Fibroblast of villous mesenchyme (primary cell): ENCODE results near the gene CCDC50. TPM values are rescaled to one million over a fixed set of nuclear protein-coding genes. Genes with fewer than 3 reads are reported as not detected.

Experiments used
- DNase-seq: peaks from one replicate; pipeline ENCODE4 v3.0.0-alpha.2; 2010; ENCODE audit warnings: low read depth
- H3K4me3 ChIP-seq: 2 replicates; pipeline ENCODE4 v1.5.1; 2011; ENCODE audit warnings: low read depth, mild to moderate bottlenecking, low read length
- total RNA-seq: library from RNA; depleted of rRNA; stranded (reverse); fragments of >200 nt; gene quantifications from 2 replicates; pipeline ENCODE4 v1.2.3, GENCODE V29; 2012
- TF ChIP-seq, protein P1 (sequence below): IDR thresholded peaks from 2 replicates; pipeline ENCODE4 v1.5.1; 2012; ENCODE audit warnings: low read depth, mild to moderate bottlenecking, low read length; ENCODE audit not compliant: insufficient read depth

The CCDC50 gene
- total RNA-seq, 1 donor, result 102 TPM

GRCh38 chr3:191316876-191317603 lies 12.2 kb upstream of the CCDC50 start:
- no peak for DNase-seq
- TF ChIP-seq, protein P1, sequence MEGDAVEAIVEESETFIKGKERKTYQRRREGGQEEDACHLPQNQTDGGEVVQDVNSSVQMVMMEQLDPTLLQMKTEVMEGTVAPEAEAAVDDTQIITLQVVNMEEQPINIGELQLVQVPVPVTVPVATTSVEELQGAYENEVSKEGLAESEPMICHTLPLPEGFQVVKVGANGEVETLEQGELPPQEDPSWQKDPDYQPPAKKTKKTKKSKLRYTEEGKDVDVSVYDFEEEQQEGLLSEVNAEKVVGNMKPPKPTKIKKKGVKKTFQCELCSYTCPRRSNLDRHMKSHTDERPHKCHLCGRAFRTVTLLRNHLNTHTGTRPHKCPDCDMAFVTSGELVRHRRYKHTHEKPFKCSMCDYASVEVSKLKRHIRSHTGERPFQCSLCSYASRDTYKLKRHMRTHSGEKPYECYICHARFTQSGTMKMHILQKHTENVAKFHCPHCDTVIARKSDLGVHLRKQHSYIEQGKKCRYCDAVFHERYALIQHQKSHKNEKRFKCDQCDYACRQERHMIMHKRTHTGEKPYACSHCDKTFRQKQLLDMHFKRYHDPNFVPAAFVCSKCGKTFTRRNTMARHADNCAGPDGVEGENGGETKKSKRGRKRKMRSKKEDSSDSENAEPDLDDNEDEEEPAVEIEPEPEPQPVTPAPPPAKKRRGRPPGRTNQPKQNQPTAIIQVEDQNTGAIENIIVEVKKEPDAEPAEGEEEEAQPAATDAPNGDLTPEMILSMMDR, result no peak
- no peak overlapping the region for H3K4me3 ChIP-seq

DNA sequence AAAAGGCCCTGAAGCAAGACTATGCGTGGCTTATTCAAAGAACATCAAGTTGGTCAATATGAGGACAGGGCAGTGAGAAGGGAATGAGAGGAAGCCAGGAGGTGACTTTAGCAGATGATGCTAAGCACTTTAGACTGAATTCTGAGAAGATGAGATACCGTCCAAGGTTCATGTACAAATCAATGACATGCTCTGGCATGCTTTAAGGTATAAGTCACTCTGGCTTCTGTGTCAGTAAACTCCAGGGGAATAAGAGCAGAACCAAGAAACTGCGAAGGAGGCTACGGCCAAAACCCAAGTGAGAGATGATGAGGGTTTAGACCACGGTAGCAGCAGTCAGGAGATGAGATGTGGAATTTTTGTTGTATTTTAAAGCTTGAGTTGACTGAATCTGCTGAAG lies 8.9 kb upstream of the CCDC50 start:
- H3K4me3 ChIP-seq, result no peak overlapping the region
- TF ChIP-seq, protein P1, result no peak
- no peak for DNase-seq

- TF ChIP-seq, protein P1, result no peak
- no peak for DNase-seq
- H3K4me3 ChIP-seq, result no peak overlapping the region
Observed at GRCh38 chr3:191321019-191321767, 8.0 kb upstream of the CCDC50 start.

- TF ChIP-seq, protein P1, result no peak
- no peak for DNase-seq
- H3K4me3 ChIP-seq, result no peak overlapping the region
Observed at GRCh38 chr3:191324936-191325335, 4.3 kb upstream of the CCDC50 start.

DNA sequence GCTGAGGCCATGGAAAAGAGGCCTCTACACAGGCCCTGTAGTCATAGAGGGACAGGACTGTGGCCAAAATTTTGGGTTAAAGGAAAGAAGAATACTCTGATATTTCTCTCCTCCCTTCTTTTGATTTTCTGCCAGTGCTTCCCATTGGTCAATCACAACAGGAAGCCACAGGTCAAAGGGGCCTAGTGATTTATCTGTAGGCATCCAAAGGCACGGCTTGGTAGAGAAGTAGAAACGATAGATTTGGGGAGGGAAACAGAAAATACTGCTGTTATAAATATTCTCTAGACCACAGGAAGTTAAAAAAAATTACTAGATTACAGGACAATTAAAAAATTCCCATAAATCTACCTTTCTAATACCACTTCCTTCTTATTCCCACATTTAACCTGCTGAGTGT lies 1.7 kb upstream of the CCDC50 start:
- DNase-seq, result no peak
- TF ChIP-seq, protein P1, result no peak

DNA sequence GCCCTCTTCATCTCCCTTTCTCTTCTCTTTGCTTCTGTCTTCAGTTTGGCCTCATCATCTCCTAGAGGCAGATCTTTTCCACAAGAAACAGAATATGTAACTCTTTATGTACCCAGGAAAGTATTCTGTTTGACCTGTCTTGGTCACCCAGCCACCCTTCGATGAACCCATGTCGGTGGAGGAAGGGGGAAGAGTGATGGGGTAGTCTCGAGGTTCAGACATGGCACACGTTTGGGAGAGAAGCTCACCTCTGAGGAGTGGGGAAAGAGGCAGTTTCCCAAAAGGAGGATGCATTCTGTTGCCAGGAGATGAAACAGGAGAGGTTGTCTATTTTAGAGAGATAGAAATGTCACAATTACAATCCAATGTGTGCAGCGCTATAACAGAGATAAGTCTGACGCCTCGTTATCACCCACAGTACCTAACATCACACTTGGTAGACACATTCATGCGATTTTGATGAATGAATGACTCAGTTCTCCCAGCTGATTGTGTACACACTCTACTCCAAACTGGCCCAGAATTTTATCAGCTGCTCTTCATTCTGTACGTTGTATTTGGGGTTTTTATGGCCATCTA lies 722 bp upstream of the CCDC50 start:
- TF ChIP-seq, protein P1, result no peak
- H3K4me3 ChIP-seq, result peak overlapping the region; percentile 86
- no peak for DNase-seq

More for the DNA sequence above, 1.7 kb upstream of the CCDC50 start:
- no peak overlapping the region for H3K4me3 ChIP-seq
